ENCODE results near the gene PDE4A. TPM values are rescaled to one million over a fixed set of nuclear protein-coding genes. Genes with fewer than 3 reads are reported as not detected.

PDE4A gene
- total RNA-seq, 4 donors from 2014 or later = 6.4 to 10.1 (median 8.4) TPM

DNA sequence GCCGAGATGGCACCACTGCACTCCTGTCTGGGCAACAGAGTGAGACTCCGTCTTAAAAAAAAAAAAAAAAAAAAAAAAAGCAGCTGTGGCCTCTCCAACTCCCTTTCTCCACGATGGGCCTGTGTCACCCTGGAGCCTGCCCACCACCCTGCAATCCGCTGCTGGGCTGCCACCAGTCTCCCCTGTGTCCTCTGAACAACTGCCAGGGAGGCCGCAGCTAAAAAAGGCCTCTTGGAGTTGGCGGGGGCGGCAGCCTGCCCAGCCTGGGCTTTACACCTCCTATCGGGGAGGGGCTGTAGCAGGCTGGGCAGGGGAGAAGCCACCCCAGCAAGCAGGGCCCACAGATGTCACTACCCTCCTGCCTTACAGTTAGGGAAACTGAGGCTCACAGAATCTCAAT lies 20.5 kb upstream of the PDE4A start:
- in situ Hi-C loops (cut with MboI; ENCODE audit: low sequenced_read_pairs in 4 of 4) = loop anchor here (10.0 to 25.0 kb wide), 3 partner anchors 162 to 463 kb away; partner anchors contain the start of genes OLFM2 (in 3 of the 4), ANGPTL6 (in 1 of the 4), CDKN2D (in 1 of the 4) and KRI1 (in 1 of the 4)
- DNase-seq = peak; percentile 52 to 86
- peaks cover 47 to 50% of the 10 kb centered on the region in 2 donors for H3K4me1 ChIP-seq
- ATAC-seq = peak; percentile 10 to 28
- intact Hi-C loops (cut with DNase I; ENCODE audit: low total_unique reads) = loop anchor here (5.0 to 10.0 kb wide), 4 partner anchors 102 to 975 kb away; partner anchors contain the start of genes EIF3G, ILF3, KEAP1 and SWSAP1
- H3K36me3 ChIP-seq = peaks cover 0 to 12% of the 10 kb centered on the region in 2 donors
- peak overlapping the region in 2 of 4 donors; percentile 15 to 30 for H3K4me3 ChIP-seq
- H3K27me3 ChIP-seq = peaks cover 6 to 7% (median 6%) of the 10 kb centered on the region in 3 donors
- peak overlapping the region; percentile 87 to 98 (median 90) for H3K27ac ChIP-seq
- H3K9me3 ChIP-seq = no peaks in the 10 kb centered on the region
- TF ChIP-seq POLR2A (IDR thresholded peaks at IDR 0.05) = peak; percentile 22 to 40
- TF ChIP-seq, protein P1, sequence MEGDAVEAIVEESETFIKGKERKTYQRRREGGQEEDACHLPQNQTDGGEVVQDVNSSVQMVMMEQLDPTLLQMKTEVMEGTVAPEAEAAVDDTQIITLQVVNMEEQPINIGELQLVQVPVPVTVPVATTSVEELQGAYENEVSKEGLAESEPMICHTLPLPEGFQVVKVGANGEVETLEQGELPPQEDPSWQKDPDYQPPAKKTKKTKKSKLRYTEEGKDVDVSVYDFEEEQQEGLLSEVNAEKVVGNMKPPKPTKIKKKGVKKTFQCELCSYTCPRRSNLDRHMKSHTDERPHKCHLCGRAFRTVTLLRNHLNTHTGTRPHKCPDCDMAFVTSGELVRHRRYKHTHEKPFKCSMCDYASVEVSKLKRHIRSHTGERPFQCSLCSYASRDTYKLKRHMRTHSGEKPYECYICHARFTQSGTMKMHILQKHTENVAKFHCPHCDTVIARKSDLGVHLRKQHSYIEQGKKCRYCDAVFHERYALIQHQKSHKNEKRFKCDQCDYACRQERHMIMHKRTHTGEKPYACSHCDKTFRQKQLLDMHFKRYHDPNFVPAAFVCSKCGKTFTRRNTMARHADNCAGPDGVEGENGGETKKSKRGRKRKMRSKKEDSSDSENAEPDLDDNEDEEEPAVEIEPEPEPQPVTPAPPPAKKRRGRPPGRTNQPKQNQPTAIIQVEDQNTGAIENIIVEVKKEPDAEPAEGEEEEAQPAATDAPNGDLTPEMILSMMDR (IDR thresholded peaks at IDR 0.05 in 4 of 5, conservative IDR thresholded peaks at IDR 0.05 in 1 of 5) = no peak

DNA sequence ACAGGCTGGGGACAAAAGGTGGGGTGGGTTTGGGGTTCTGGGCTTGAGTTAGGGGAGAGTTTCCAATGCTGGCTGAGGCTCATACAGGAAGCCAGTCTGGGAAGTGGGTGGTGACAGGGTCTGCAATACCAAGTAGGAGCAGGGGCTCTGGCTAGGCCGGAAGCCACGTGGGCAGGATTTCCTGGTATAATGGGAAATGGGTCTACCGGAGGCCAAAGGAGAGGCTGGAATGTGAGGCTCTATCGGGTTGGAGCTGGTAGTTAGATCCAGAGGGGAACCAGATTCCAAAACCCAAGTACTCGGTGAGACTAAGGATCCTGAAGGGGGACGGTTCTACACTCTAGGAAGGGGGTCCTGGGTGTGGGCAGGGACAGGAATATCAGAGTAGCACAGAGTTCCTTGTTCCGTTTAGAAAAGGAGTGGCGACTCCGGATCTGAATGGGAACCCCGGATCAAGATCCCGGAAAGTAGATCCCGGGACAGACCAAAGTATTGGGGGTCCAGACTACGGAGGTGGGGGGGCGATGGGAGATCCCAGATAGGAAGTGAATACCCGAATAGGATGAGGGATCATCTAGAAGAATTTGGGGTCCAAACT lies 17.8 kb upstream of the PDE4A start:
- H3K4me1 ChIP-seq = peaks cover 47 to 55% of the 10 kb centered on the region in 2 donors

DNA sequence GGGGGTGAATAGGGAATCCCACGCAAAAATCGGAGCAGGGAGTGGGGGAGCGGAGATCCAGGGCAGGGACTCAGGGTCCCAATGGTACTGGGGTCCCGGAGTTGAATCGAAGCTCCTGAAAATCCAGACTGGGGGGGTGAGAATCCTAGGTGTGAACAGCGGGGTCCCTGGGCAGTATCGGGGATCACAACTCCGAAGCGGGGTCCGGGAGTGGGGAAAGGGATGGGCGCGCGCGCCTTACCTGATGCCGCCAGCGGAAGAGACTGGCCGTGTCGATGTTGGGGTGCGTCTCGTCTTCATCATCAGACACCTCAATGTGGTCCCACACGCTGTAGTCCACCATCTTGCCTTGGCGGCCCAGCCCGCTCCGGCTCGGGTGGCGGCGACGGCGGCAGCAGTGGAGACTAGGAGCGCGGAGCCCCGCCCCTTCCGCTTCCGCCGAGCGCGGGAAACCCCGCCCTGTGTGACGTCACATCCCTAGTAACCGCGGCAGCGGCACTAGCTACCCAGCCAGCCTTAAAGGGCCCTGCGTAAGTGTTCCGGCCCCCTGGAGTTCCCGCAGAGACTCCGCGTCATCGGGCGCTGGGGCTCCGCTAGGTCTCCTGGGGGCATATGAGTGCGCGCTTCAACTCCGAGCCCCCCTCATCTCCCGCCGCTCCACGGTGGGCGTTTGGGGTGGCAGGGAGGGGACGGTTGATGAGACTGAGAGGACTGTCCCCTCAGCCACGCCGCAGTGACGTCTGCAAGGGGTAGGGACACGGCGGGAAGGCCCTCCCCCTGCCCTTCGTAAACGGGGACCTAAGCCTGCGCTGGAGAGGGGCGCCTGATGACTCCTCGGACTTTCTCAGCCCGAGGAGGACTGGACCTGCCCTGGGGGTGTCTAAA lies 17.0 kb upstream of the PDE4A start, which contains the start of gene CDC37:
CDC37 (minus strand) TSS at position 406 of the 885 bp plus-strand sequence; CDS start at position 343, 63 bp downstream.
- Histone ChIP-seq H3K4me3 (peak within 1 kb of the TSS; percentile 73 to 100 (median 84)), H3K27me3 (peaks cover 13 to 23% (median 22%) of the 10 kb centered on the region in 3 donors), H3K27ac (peak within 1 kb of the TSS; percentile 87 to 98 (median 90)), H3K9me3 (no peaks in the 10 kb centered on the region), H3K4me1 (peaks cover 44 to 51% of the 10 kb centered on the region in 2 donors), H3K36me3 (no peaks in the 10 kb centered on the region)
- in situ Hi-C loops (cut with MboI; ENCODE audit: low sequenced_read_pairs in 4 of 4) (loop anchor here in 1 of 4 donors (25.0 kb wide), 1 partner anchor 159 kb away; the partner anchor contains the start of genes CDKN2D and KRI1), intact Hi-C loops (cut with DNase I; ENCODE audit: low total_unique reads) (loop anchor here (1.0 to 10.0 kb wide), 8 partner anchors 13 to 286 kb away; partner anchors contain the start of genes CDKN2D, EIF3G, ILF3 and KEAP1)
- ATAC-seq (peak; percentile 84 to 88), DNase-seq (peak; percentile 91 to 96)
- TF ChIP-seq, protein P1 (IDR thresholded peaks at IDR 0.05 in 4 of 5, conservative IDR thresholded peaks at IDR 0.05 in 1 of 5) = no peak
- TF ChIP-seq POLR2A (IDR thresholded peaks at IDR 0.05) = peak; percentile 94 to 96

More for the DNA sequence above, 17.8 kb upstream of the PDE4A start:
- ATAC-seq = no peak
- Histone ChIP-seq H3K27me3 (peaks cover 13 to 23% (median 22%) of the 10 kb centered on the region in 3 donors), H3K36me3 (no peaks in the 10 kb centered on the region), H3K27ac (peak overlapping the region; percentile 87 to 98 (median 90)), H3K9me3 (no peaks in the 10 kb centered on the region), H3K4me3 (peak overlapping the region; percentile 73 to 100 (median 84))
- no peak for DNase-seq
- in situ Hi-C loops (cut with MboI; ENCODE audit: low sequenced_read_pairs in 4 of 4) (loop anchor here in 1 of 4 donors (25.0 kb wide), 1 partner anchor 160 kb away; the partner anchor contains the start of genes CDKN2D and KRI1), intact Hi-C loops (cut with DNase I; ENCODE audit: low total_unique reads) (loop anchor here (1.0 to 10.0 kb wide), 7 partner anchors 14 to 285 kb away; partner anchors contain the start of genes CDKN2D, EIF3G, ILF3 and KEAP1)
- TF ChIP-seq, protein P1 (IDR thresholded peaks at IDR 0.05 in 4 of 5, conservative IDR thresholded peaks at IDR 0.05 in 1 of 5) = no peak
- peak; percentile 16 to 27 for TF ChIP-seq POLR2A (IDR thresholded peaks at IDR 0.05)

All from gastrocnemius medialis (tissue), 4 donors.